ENCODE results near the gene PRPF8.

DNA sequence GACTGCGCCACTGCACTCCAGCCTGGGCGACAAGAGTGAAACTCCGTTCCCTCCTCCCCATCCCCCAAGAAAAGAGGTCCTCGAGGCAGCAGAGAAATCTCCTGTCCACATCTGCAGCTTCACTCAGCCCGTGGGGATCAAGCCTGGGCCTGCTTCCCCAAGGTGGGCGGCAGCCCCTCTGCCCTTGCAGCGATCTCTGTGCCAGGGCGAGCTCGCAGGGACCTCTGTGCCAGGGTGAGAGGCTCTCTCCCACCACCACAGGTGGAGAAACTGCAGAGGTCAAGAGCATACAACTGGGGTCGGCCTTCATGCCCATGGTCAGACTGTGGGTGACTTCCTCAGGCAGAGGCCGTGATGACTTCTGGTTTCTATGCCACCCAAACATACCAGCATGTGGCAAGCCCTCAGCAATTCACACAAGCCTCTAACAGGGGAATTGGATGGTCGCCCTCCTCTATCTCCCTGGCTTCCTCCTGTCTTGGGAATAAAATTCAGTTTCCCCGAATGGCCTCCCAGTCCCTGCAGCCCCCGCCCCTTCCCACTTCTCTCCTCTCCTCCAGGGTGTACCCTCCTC is 61.5 kb downstream of the PRPF8 start:
- TF ChIP-seq, protein P1, sequence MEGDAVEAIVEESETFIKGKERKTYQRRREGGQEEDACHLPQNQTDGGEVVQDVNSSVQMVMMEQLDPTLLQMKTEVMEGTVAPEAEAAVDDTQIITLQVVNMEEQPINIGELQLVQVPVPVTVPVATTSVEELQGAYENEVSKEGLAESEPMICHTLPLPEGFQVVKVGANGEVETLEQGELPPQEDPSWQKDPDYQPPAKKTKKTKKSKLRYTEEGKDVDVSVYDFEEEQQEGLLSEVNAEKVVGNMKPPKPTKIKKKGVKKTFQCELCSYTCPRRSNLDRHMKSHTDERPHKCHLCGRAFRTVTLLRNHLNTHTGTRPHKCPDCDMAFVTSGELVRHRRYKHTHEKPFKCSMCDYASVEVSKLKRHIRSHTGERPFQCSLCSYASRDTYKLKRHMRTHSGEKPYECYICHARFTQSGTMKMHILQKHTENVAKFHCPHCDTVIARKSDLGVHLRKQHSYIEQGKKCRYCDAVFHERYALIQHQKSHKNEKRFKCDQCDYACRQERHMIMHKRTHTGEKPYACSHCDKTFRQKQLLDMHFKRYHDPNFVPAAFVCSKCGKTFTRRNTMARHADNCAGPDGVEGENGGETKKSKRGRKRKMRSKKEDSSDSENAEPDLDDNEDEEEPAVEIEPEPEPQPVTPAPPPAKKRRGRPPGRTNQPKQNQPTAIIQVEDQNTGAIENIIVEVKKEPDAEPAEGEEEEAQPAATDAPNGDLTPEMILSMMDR (IDR thresholded peaks at IDR 0.05) = no peak
- TF ChIP-seq POLR2AphosphoS5 (IDR thresholded peaks at IDR 0.05) (no peak), EP300 (IDR thresholded peaks at IDR 0.05) (no peak)
